ENCODE measurements around the gene GSG1L.
A peak's percentile ranks its signal among the peaks of the same experiment; 100 is the strongest.

GSG1L gene

DNA sequence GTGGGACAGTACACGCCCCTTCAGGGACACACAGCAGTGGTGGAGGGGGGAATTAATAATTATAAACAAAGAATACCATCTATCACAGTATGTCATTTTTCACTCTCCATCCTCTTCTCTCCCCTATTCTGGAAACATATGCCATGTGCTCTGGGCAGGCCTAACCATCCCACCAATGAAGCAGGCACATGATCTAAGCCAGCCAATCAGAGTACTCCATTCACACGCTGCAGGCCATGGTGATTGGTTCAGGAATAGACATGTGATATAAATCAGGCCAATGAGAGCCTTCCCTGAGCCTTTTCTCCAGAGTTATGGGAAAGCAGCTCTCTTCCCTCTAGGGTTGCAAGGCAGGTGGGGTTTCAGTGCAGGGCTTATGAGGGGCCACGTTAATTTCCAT, 36.5 kb downstream of the GSG1L start:
- TF ChIP-seq, protein P1, sequence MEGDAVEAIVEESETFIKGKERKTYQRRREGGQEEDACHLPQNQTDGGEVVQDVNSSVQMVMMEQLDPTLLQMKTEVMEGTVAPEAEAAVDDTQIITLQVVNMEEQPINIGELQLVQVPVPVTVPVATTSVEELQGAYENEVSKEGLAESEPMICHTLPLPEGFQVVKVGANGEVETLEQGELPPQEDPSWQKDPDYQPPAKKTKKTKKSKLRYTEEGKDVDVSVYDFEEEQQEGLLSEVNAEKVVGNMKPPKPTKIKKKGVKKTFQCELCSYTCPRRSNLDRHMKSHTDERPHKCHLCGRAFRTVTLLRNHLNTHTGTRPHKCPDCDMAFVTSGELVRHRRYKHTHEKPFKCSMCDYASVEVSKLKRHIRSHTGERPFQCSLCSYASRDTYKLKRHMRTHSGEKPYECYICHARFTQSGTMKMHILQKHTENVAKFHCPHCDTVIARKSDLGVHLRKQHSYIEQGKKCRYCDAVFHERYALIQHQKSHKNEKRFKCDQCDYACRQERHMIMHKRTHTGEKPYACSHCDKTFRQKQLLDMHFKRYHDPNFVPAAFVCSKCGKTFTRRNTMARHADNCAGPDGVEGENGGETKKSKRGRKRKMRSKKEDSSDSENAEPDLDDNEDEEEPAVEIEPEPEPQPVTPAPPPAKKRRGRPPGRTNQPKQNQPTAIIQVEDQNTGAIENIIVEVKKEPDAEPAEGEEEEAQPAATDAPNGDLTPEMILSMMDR (conservative IDR thresholded peaks at IDR 0.05; ENCODE audit: low read depth, low read length), result no peak
- no peak for DNase-seq (ENCODE audit: low read depth)
- no peak overlapping the region for H3K4me3 ChIP-seq (ENCODE audit: low read length)

DNA sequence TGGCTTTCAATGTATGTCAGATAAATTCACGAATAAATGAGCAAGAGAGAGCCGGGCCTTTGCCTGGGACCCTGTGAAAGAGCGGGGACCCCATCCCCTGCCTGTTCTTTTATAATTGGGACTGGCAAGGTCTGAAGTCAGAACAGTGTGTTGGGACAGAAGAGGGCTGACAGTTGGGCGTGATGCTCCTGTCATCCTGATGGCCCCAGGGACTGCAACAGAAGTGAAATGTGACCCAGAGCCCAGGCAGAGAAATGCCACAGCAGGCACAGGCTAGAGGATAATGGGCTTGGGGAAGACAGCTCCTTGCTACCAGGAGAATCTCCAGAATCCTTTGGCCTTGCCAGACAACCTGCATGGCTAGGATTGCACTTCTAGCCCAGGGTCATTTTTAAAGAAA, 37.9 kb downstream of the GSG1L start:
- TF ChIP-seq, protein P1 (conservative IDR thresholded peaks at IDR 0.05; ENCODE audit: low read depth, low read length), result no peak
- DNase-seq (ENCODE audit: low read depth), result no peak
- H3K4me3 ChIP-seq (ENCODE audit: low read length), result no peak overlapping the region

DNA sequence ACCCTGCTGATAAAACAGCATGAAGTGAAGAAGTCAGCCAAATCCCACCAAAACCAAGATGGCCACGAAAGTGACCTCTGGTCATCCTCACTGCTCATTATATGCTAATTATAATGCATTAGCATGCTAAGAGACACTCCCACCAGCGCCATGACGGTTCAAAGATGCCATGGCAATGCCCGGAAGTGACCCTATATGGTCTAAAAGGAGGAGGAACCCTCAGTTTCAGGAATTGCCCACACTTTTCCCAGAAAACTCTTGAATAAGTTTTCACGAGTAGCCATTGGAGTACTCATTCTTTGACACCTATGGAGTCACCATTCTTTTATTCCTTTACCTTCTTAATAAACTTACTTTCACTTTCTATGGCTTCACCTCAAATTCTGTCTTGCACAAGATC, 44.3 kb downstream of the GSG1L start:
- TF ChIP-seq, protein P1 (conservative IDR thresholded peaks at IDR 0.05; ENCODE audit: low read depth, low read length), result no peak
- no peak for DNase-seq (ENCODE audit: low read depth)
- no peak overlapping the region for H3K4me3 ChIP-seq (ENCODE audit: low read length)

DNA sequence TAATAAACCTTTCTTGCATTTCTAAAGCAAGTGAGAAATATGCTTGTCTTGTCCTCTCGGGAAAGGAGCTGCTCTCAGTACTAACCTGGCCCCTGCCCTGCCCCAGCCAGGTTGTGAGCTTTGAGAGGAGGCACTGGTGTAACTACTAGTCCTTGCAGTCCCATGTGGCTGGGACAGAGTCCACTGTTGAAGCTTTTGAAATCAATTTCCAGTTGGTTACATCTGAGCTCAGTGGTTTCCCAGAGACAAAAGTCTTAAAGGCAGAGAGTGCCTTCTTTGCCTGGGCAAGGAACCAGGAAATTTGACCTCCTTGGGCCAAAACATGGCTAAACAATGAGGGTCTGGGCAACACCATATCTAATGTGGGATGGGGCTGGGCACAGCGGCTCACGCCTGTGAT, 48.7 kb downstream of the GSG1L start:
- H3K4me3 ChIP-seq (ENCODE audit: low read length), result no peak overlapping the region
- no peak for DNase-seq (ENCODE audit: low read depth)
- TF ChIP-seq, protein P1 (conservative IDR thresholded peaks at IDR 0.05; ENCODE audit: low read depth, low read length), result no peak

DNA sequence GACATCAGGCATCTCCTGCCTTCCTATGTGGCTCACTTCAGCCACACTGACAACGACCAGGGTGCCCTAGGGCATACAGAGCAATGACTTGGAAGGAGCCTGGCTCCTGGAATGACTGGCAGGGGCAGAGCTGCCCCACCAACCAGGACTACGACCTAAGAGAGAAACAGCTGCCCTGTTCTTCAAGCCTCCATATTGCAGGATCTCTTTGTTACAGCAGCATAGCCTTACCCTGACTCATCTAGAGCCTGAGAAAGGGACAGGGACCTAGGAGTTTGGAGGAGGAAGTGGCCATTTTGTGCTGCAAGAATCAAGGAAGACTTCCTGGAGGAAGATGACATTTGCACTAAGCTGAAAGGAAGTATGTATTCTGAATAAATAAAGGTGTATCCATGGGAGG, 49.6 kb downstream of the GSG1L start:
- TF ChIP-seq, protein P1 (conservative IDR thresholded peaks at IDR 0.05; ENCODE audit: low read depth, low read length), result no peak
- no peak overlapping the region for H3K4me3 ChIP-seq (ENCODE audit: low read length)
- no peak for DNase-seq (ENCODE audit: low read depth)

DNA sequence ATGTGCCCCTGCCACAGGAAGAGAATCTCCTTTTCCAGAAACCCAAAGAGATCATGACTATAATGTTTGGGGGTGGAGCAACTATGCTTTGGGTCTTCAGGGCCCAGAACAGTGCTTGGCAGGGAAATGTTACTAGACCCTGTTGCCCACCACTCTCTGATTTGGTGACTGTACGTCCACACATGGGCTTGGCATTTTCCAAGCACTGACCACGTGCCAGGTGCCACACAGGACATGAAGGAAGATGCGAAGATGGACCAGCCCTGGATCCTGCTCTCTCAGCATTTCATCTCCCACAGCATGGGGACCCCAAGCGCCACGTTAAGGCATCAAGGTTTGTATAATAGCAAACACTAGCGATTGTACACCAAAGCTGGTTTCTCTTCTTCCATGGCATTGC, 50.1 kb downstream of the GSG1L start:
- no peak for DNase-seq (ENCODE audit: low read depth)
- TF ChIP-seq, protein P1 (conservative IDR thresholded peaks at IDR 0.05; ENCODE audit: low read depth, low read length), result no peak
- no peak overlapping the region for H3K4me3 ChIP-seq (ENCODE audit: low read length)

DNA sequence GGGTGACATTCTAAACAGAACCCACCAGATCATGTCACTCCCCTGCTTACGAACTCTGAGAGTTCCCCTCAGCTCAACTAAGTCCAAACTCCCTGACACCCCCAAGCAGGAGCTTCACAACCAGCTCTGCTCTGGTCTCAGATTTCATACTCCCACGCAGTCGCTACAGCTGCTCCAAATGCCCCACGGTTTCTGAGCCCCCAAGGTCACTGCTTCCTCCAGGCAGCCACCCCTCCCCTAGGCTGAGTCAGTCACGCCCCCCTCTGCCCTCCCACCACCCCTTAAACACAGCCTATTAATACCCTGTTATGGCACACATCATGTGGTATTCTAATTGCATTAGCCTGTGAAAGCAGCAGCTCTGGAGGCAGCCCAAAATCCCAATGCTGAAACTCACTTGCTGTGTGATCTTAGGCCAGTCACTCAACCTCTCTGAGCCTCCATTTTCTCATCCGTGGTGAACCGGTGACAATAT, 51.5 kb downstream of the GSG1L start:
- no peak overlapping the region for H3K4me3 ChIP-seq (ENCODE audit: low read length)
- peak; percentile 8 for DNase-seq (ENCODE audit: low read depth)
- TF ChIP-seq, protein P1 (conservative IDR thresholded peaks at IDR 0.05; ENCODE audit: low read depth, low read length), result no peak

Data from retinal pigment epithelial cell (primary cell).